HFF-Myc (cell line): ENCODE measurements around the gene MPP3.

Experiments
- DNase-seq: peaks from one replicate; pipeline ENCODE4 v3.0.0-alpha.2; 2011; ENCODE audit warnings: low read depth; ENCODE audit errors: extremely low read depth
- H3K4me3 ChIP-seq: replicated peaks from 2 replicates; pipeline ENCODE4 v1.5.1; 2011; ENCODE audit warnings: low read depth, mild to moderate bottlenecking, control low read depth, low read length
- CTCF ChIP-seq: IDR thresholded peaks from 2 replicates; pipeline ENCODE4 v1.5.1; 2012; ENCODE audit warnings: mild to moderate bottlenecking, low read depth, low read length, control low read depth; ENCODE audit errors: missing control alignments

Gene MPP3

GRCh38 chr17:43878260-43879175 lies 45.6 kb upstream of the MPP3 start:
- peak; percentile 52 for DNase-seq
- no peak overlapping the region for H3K4me3 ChIP-seq
- TF ChIP-seq CTCF, result peak; percentile 92

GRCh38 chr17:43877451-43878155 lies 44.7 kb upstream of the MPP3 start:
- DNase-seq, result no peak
- TF ChIP-seq CTCF, result no peak
- no peak overlapping the region for H3K4me3 ChIP-seq

- no peak for TF ChIP-seq CTCF
- no peak overlapping the region for H3K4me3 ChIP-seq
- no peak for DNase-seq
These were observed 44.1 kb upstream of the MPP3 start for GRCh38 chr17:43877031-43877430.

GRCh38 chr17:43875476-43876147 lies 42.7 kb upstream of the MPP3 start:
- no peak for DNase-seq
- no peak for TF ChIP-seq CTCF
- no peak overlapping the region for H3K4me3 ChIP-seq

- H3K4me3 ChIP-seq, result no peak overlapping the region
- DNase-seq, result no peak
- TF ChIP-seq CTCF, result no peak
These were observed 41.3 kb upstream of the MPP3 start for GRCh38 chr17:43874293-43874692.

- no peak for TF ChIP-seq CTCF
- no peak for DNase-seq
- no peak overlapping the region for H3K4me3 ChIP-seq
These were observed 40.9 kb upstream of the MPP3 start for GRCh38 chr17:43873815-43874214.
